HEK293 (cell line): ENCODE measurements around the gene PSMC5.

Experiments used
- CTCF ChIA-PET: fragments of 350-600 bp; formaldehyde crosslinking; extraction: SDS; loops from one replicate; lab custom pipeline; 2021; ENCODE audit warnings: antibody characterized with exemption; lab: Yijun Ruan, JAX
- POLR2A ChIA-PET: fragments of 300-600 bp; formaldehyde crosslinking; extraction: SDS; loops from one replicate; lab custom pipeline; 2020; ENCODE audit warnings: antibody characterized with exemption, inconsistent platforms; lab: Yijun Ruan, JAX
- H3K27ac ChIP-seq: fragments of 200-500 bp; sonication (Bioruptor generic); 2 replicates; pipeline ENCODE4 v1.5.1; 2014; ENCODE audit warnings: low read depth, low read length, control low read depth, inconsistent platforms; ENCODE audit errors: extremely low read depth
- H3K36me3 ChIP-seq, 2 experiments: fragments of 200-500 bp in 1 of 2; sonication (Bioruptor generic) in 1 of 2; 1 replicate in 1 of 2; 2 replicates in 1 of 2; pipeline ENCODE4 v1.5.1; 2014 to 2017; ENCODE audit warnings: inconsistent platforms in 2 of 2, low read length in 2 of 2; ENCODE audit not compliant: control insufficient read depth in 2 of 2, insufficient read depth in 1 of 2
- H3K4me1 ChIP-seq: fragments of 200-500 bp; sonication (Bioruptor generic); 2 replicates; pipeline ENCODE4 v1.5.1; 2014; ENCODE audit warnings: mild to moderate bottlenecking, low read length, inconsistent platforms; ENCODE audit not compliant: control insufficient read depth, insufficient read depth
- H3K4me3 ChIP-seq: 2 replicates; pipeline ENCODE4 v1.5.1; 2011; ENCODE audit warnings: low read depth, mild to moderate bottlenecking, control low read depth, low read length, moderate library complexity
- H3K9me3 ChIP-seq: fragments of 200-500 bp; sonication (Bioruptor generic); 2 replicates; pipeline ENCODE4 v1.5.1; 2014; ENCODE audit warnings: low read depth, low read length, inconsistent platforms; ENCODE audit not compliant: control insufficient read depth, insufficient read depth
- ELK4 ChIP-seq: IDR thresholded peaks from 2 replicates; pipeline ENCODE4 v1.6.1; 2011; ENCODE audit warnings: mild to moderate bottlenecking, low read depth, low read length, borderline replicate concordance
- FEZF1 ChIP-seq: fragments of 450-650 bp; formaldehyde crosslinking; IDR thresholded peaks from 2 replicates; pipeline ENCODE4 v1.5.1; 2016; ENCODE audit warnings: missing biosample characterization, missing genetic modification characterization
- HOXD13 ChIP-seq: sonication (generic); formaldehyde crosslinking; IDR thresholded peaks from 2 replicates; pipeline ENCODE4 v1.8.0; 2022; ENCODE audit warnings: missing genetic modification reagents, borderline replicate concordance
- KLF17 ChIP-seq: fragments of 450-650 bp; formaldehyde crosslinking; IDR thresholded peaks from 2 replicates; pipeline ENCODE4 v1.5.1; 2016; ENCODE audit warnings: missing biosample characterization, missing genetic modification characterization
- MEIS1 ChIP-seq: sonication (generic); formaldehyde crosslinking; IDR thresholded peaks from 2 replicates; pipeline ENCODE4 v1.8.1; 2022; ENCODE audit warnings: missing genetic modification reagents, mild to moderate bottlenecking, borderline replicate concordance
- MYNN ChIP-seq: fragments of 450-650 bp; formaldehyde crosslinking; IDR thresholded peaks from 2 replicates; pipeline ENCODE4 v1.5.1; 2016; ENCODE audit warnings: missing biosample characterization, missing genetic modification characterization, borderline replicate concordance
- PRDM4 ChIP-seq: fragments of 450-650 bp; formaldehyde crosslinking; IDR thresholded peaks from 2 replicates; pipeline ENCODE4 v1.5.1; 2017; ENCODE audit warnings: missing biosample characterization, missing genetic modification characterization
- SALL2 ChIP-seq: fragments of 450-650 bp; formaldehyde crosslinking; IDR thresholded peaks from 2 replicates; pipeline ENCODE4 v1.5.0; 2017; ENCODE audit warnings: missing biosample characterization, mild to moderate bottlenecking, missing genetic modification characterization, borderline replicate concordance
- ZNF132 ChIP-seq: fragments of 450-650 bp; formaldehyde crosslinking; IDR thresholded peaks from 2 replicates; pipeline ENCODE4 v1.5.1; 2017; ENCODE audit warnings: missing biosample characterization, missing genetic modification characterization, borderline replicate concordance
- ZNF155 ChIP-seq: fragments of 450-650 bp; formaldehyde crosslinking; IDR thresholded peaks from 2 replicates; pipeline ENCODE4 v1.5.1; 2016; ENCODE audit warnings: missing biosample characterization, missing genetic modification characterization
- ZNF248 ChIP-seq: fragments of 450-650 bp; formaldehyde crosslinking; IDR thresholded peaks from 2 replicates; pipeline ENCODE4 v1.5.1; 2017; ENCODE audit warnings: missing biosample characterization, missing genetic modification characterization
- ZNF341 ChIP-seq: fragments of 450-650 bp; formaldehyde crosslinking; IDR thresholded peaks from 2 replicates; pipeline ENCODE4; 2016; ENCODE audit warnings: low read depth, missing biosample characterization, missing genetic modification characterization
- ZNF366 ChIP-seq: fragments of 450-650 bp; formaldehyde crosslinking; conservative IDR thresholded peaks from 2 replicates; pipeline ENCODE4 v1.5.1; 2016; ENCODE audit warnings: missing biosample characterization, missing genetic modification characterization
- ZNF37A ChIP-seq: fragments of 450-650 bp; IDR thresholded peaks from 2 replicates; pipeline ENCODE4 v1.5.1; 2018; ENCODE audit warnings: missing biosample characterization, missing genetic modification characterization
- ZNF629 ChIP-seq: fragments of 450-650 bp; formaldehyde crosslinking; IDR thresholded peaks from 2 replicates; pipeline ENCODE4 v1.5.1; 2017; ENCODE audit warnings: missing biosample characterization, missing genetic modification characterization
- ZNF701 ChIP-seq: fragments of 450-650 bp; formaldehyde crosslinking; IDR thresholded peaks from 2 replicates; pipeline ENCODE4 v1.5.1; 2016; ENCODE audit warnings: missing biosample characterization, missing genetic modification characterization
- ZSCAN23 ChIP-seq: fragments of 450-650 bp; formaldehyde crosslinking; IDR thresholded peaks from 2 replicates; pipeline ENCODE4 v1.5.1; 2016; ENCODE audit warnings: missing biosample characterization, missing genetic modification characterization
- TF ChIP-seq, protein P1 (sequence below): fragments of 450-650 bp; formaldehyde crosslinking; optimal IDR thresholded peaks from 2 replicates; pipeline ENCODE3; 2016; ENCODE audit warnings: missing biosample characterization, mild to moderate bottlenecking, missing genetic modification characterization
- TF ChIP-seq, protein P2 (sequence below): fragments of 450-650 bp; formaldehyde crosslinking; IDR thresholded peaks from 2 replicates; pipeline ENCODE4 v1.5.1; 2017; ENCODE audit warnings: missing biosample characterization, missing genetic modification characterization
- TF ChIP-seq, protein P3 (sequence below): fragments of 450-650 bp; formaldehyde crosslinking; conservative IDR thresholded peaks from 2 replicates; pipeline ENCODE4 v1.5.1; 2016; ENCODE audit warnings: low read depth, missing biosample characterization, missing genetic modification characterization

PSMC5 gene

DNA sequence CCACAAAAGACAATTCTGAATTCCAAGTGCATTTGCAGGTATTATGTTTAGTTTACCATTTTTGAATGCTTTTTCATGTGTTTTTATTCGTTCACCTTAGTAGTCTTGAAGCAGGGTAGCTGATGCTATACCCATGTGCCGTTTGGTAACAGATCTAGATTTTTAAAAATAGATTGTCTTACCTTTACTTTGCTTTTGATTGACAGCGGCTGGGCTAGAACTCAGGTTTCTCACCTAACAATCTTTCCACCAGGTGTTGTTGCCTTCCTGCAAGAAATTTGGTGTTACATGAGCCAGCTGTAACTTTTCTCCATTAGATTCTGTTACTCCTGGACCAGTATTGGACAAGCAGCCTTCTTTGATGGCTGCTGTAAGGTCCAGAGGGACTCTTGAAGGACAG is 1.7 kb downstream of the PSMC5 start:
- CTCF ChIA-PET: interaction anchor here (0.6 to 1.7 kb wide), 6 partner anchors 8 to 198 kb away, joined by 3 to 10 read pairs (median 4); no protein-coding TSS in a partner anchor
- H3K4me3 ChIP-seq: no peak overlapping the region
- H3K4me1 ChIP-seq: peaks cover 3% of the 10 kb centered on the region; the same call in 1 of the 2 replicates
- TF ChIP-seq ZNF155 (tag by site-specific recombination): no peak
- TF ChIP-seq ZNF629 (tag by site-specific recombination): no peak
- TF ChIP-seq MYNN (tag by site-specific recombination): no peak
- no peak for TF ChIP-seq ZNF341 (tag by site-specific recombination)
- no peak for TF ChIP-seq ELK4
- no peak for TF ChIP-seq ZNF37A (tag by site-specific recombination)
- no peak for TF ChIP-seq SALL2 (tag by site-specific recombination)
- no peak for TF ChIP-seq ZNF366 (tag by site-specific recombination)
- TF ChIP-seq, protein P1, sequence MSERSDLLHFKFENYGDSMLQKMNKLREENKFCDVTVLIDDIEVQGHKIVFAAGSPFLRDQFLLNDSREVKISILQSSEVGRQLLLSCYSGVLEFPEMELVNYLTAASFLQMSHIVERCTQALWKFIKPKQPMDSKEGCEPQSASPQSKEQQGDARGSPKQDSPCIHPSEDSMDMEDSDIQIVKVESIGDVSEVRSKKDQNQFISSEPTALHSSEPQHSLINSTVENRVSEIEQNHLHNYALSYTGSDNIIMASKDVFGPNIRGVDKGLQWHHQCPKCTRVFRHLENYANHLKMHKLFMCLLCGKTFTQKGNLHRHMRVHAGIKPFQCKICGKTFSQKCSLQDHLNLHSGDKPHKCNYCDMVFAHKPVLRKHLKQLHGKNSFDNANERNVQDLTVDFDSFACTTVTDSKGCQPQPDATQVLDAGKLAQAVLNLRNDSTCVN (tag by site-specific recombination): no peak
- TF ChIP-seq KLF17: no peak
- H3K9me3 ChIP-seq: no peaks in the 10 kb centered on the region
- peaks cover 28 to 78% of the 10 kb centered on the region in 2 experiments for H3K36me3 ChIP-seq
- no peak overlapping the region for H3K27ac ChIP-seq
- POLR2A ChIA-PET: interaction anchor here (0.6 to 7.2 kb wide), 5 partner anchors 10 to 976 kb away, joined by 3 to 65 read pairs (median 3); partner anchors contain the start of genes MAP3K3 and SMARCD2

DNA sequence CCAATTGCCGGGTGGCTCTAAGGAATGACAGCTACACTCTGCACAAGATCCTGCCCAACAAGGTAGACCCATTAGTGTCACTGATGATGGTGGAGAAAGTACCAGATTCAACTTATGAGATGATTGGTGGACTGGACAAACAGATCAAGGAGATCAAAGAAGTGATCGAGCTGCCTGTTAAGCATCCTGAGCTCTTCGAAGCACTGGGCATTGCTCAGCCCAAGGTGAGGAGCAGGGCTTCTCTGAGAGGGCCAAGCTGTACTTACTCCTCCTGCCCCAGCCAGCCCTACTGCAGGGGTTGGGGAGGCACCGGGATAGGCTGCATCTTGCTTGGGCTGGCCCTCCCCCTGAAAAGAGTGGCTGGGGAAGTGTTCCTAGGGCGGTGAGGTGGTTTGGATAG is 3.0 kb downstream of the PSMC5 start:
- H3K9me3 ChIP-seq: no peaks in the 10 kb centered on the region
- no peak overlapping the region for H3K27ac ChIP-seq
- ChIA-PET CTCF (interaction anchor here (0.9 to 1.0 kb wide), 2 partner anchors 8 to 18 kb away, joined by 3 to 7 read pairs; no protein-coding TSS in a partner anchor), POLR2A (interaction anchor here (1.5 to 7.2 kb wide), 3 partner anchors 9 to 57 kb away, joined by 4 to 65 read pairs (median 6); partner anchors contain the start of genes CCDC47, DDX42 and SMARCD2)
- TF ChIP-seq, protein P2, sequence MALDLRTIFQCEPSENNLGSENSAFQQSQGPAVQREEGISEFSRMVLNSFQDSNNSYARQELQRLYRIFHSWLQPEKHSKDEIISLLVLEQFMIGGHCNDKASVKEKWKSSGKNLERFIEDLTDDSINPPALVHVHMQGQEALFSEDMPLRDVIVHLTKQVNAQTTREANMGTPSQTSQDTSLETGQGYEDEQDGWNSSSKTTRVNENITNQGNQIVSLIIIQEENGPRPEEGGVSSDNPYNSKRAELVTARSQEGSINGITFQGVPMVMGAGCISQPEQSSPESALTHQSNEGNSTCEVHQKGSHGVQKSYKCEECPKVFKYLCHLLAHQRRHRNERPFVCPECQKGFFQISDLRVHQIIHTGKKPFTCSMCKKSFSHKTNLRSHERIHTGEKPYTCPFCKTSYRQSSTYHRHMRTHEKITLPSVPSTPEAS (tag by site-specific recombination): no peak
- TF ChIP-seq PRDM4 (tag by site-specific recombination) (no peak), ZNF132 (no peak), ZNF248 (tag by site-specific recombination) (no peak), MEIS1 (CRISPR knock-in tag) (no peak), ZNF701 (no peak), FEZF1 (tag by site-specific recombination) (no peak), ZSCAN23 (tag by site-specific recombination) (no peak), HOXD13 (no peak)
- TF ChIP-seq, protein P3, sequence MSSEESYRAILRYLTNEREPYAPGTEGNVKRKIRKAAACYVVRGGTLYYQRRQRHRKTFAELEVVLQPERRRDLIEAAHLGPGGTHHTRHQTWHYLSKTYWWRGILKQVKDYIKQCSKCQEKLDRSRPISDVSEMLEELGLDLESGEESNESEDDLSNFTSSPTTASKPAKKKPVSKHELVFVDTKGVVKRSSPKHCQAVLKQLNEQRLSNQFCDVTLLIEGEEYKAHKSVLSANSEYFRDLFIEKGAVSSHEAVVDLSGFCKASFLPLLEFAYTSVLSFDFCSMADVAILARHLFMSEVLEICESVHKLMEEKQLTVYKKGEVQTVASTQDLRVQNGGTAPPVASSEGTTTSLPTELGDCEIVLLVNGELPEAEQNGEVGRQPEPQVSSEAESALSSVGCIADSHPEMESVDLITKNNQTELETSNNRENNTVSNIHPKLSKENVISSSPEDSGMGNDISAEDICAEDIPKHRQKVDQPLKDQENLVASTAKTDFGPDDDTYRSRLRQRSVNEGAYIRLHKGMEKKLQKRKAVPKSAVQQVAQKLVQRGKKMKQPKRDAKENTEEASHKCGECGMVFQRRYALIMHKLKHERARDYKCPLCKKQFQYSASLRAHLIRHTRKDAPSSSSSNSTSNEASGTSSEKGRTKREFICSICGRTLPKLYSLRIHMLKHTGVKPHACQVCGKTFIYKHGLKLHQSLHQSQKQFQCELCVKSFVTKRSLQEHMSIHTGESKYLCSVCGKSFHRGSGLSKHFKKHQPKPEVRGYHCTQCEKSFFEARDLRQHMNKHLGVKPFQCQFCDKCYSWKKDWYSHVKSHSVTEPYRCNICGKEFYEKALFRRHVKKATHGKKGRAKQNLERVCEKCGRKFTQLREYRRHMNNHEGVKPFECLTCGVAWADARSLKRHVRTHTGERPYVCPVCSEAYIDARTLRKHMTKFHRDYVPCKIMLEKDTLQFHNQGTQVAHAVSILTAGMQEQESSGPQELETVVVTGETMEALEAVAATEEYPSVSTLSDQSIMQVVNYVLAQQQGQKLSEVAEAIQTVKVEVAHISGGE (tag by site-specific recombination): no peak
- peaks cover 38 to 76% of the 10 kb centered on the region in 2 experiments for H3K36me3 ChIP-seq
- no peak overlapping the region for H3K4me3 ChIP-seq
- H3K4me1 ChIP-seq: peaks cover 3% of the 10 kb centered on the region; the same call in 1 of the 2 replicates
